Neural cell (in vitro differentiated cells): Measurements from ENCODE around the gene OSCP1. TPM values are rescaled to one million over a fixed set of nuclear protein-coding genes. Genes with fewer than 3 reads are reported as not detected.

Experiments
- H2AFZ ChIP-seq: fragments of 200-600, 300-800 bp; sonication (generic), shearing (Covaris generic); 2 replicates; pipeline ENCODE4 v1.6.0; 2014; ENCODE audit warnings: low read depth, mild to moderate bottlenecking, antibody characterized with exemption, low read length, moderate library complexity
- H3F3A ChIP-seq: fragments of 200-600 bp; shearing (Covaris generic); 2 replicates; pipeline ENCODE4 v1.6.1; 2016; ENCODE audit warnings: mild to moderate bottlenecking, moderate library complexity, mixed read lengths, antibody characterized with exemption, low read length; ENCODE audit not compliant: insufficient read depth, poor library complexity, severe bottlenecking
- H3K27ac ChIP-seq: fragments of 200-600, 300-800 bp; sonication (generic), shearing (Covaris generic); 2 replicates; pipeline ENCODE4 v1.5.1; 2014; ENCODE audit warnings: mild to moderate bottlenecking, low read length, moderate library complexity
- H3K27me3 ChIP-seq: fragments of 300-800, 200-600 bp; sonication (generic), shearing (Covaris generic); 2 replicates; pipeline ENCODE4 v1.6.0; 2014; ENCODE audit warnings: mild to moderate bottlenecking, low read depth, low read length, moderate library complexity; ENCODE audit not compliant: insufficient read depth
- H3K36me3 ChIP-seq: fragments of 300-800, 200-600 bp; sonication (generic), shearing (Covaris generic); 2 replicates; pipeline ENCODE4 v1.5.1; 2014; ENCODE audit warnings: mild to moderate bottlenecking, antibody characterized with exemption, low read length, moderate library complexity; ENCODE audit not compliant: insufficient read depth
- H3K4me2 ChIP-seq: fragments of 300-800, 200-600 bp; sonication (generic), shearing (Covaris generic); 2 replicates; pipeline ENCODE4 v1.6.0; 2014; ENCODE audit warnings: mild to moderate bottlenecking, low read length
- H3K4me3 ChIP-seq: fragments of 300-800, 200-600 bp; sonication (generic), shearing (Covaris generic); 2 replicates; pipeline ENCODE4 v1.5.1; 2014; ENCODE audit warnings: mild to moderate bottlenecking, low read length, moderate library complexity
- H3K79me2 ChIP-seq: fragments of 200-600 bp; shearing (Covaris generic); replicated peaks from 2 replicates; pipeline ENCODE4 v1.6.0; 2014; ENCODE audit warnings: mild to moderate bottlenecking, low read length, moderate library complexity; ENCODE audit not compliant: insufficient read depth
- H3K9ac ChIP-seq: fragments of 300-800, 200-600 bp; sonication (generic), shearing (Covaris generic); 2 replicates; pipeline ENCODE4 v1.6.1; 2016; ENCODE audit warnings: mild to moderate bottlenecking, low read length, mixed read lengths
- H3K9me2 ChIP-seq: fragments of 200-600 bp; shearing (Covaris generic); 2 replicates; pipeline ENCODE4 v1.6.1; 2016; ENCODE audit warnings: mild to moderate bottlenecking, low read length, mixed read lengths; ENCODE audit not compliant: insufficient read depth
- H3K9me3 ChIP-seq: fragments of 200-600, 300-800 bp; sonication (generic), shearing (Covaris generic); 2 replicates; pipeline ENCODE4 v1.6.1; 2016; ENCODE audit warnings: mild to moderate bottlenecking, mixed run types, low read length, moderate library complexity, mixed read lengths
- H4K20me1 ChIP-seq: fragments of 200-600 bp; shearing (Covaris generic); 2 replicates; pipeline ENCODE4 v1.6.1; 2016; ENCODE audit warnings: mild to moderate bottlenecking, mixed run types; ENCODE audit not compliant: insufficient read depth
- EP300 ChIP-seq: fragments of 450-650 bp; conservative IDR thresholded peaks from 2 replicates; pipeline ENCODE4 v1.6.1; 2014; ENCODE audit warnings: antibody characterized with exemption, mild to moderate bottlenecking, moderate library complexity; ENCODE audit not compliant: poor library complexity, severe bottlenecking
- EZH2 ChIP-seq: fragments of 200-600, 300-800 bp; shearing (Covaris generic), sonication (generic); IDR thresholded peaks from 2 replicates; pipeline ENCODE4 v1.6.1; 2014; ENCODE audit warnings: antibody characterized with exemption, low read length, borderline replicate concordance, mild to moderate bottlenecking; ENCODE audit not compliant: insufficient read depth, poor library complexity, severe bottlenecking
- MXI1 ChIP-seq: fragments of 450-650 bp; conservative IDR thresholded peaks from 2 replicates; pipeline ENCODE4 v1.6.1; 2014; ENCODE audit warnings: antibody characterized with exemption, mild to moderate bottlenecking; ENCODE audit not compliant: poor library complexity, severe bottlenecking
- POLR2AphosphoS5 ChIP-seq: IDR thresholded peaks from 2 replicates; pipeline ENCODE4 v1.6.1; 2012
- RAD21 ChIP-seq: fragments of 450-650 bp; conservative IDR thresholded peaks from 2 replicates; pipeline ENCODE4 v1.6.1; 2014; ENCODE audit warnings: antibody characterized with exemption, mild to moderate bottlenecking, moderate library complexity
- REST ChIP-seq: IDR thresholded peaks from 2 replicates; pipeline ENCODE4 v1.6.1; 2012; ENCODE audit warnings: borderline replicate concordance
- SMC3 ChIP-seq: fragments of 450-650 bp; conservative IDR thresholded peaks from 2 replicates; pipeline ENCODE4 v1.6.1; 2014; ENCODE audit warnings: antibody characterized with exemption, mild to moderate bottlenecking, moderate library complexity; ENCODE audit not compliant: poor library complexity
- TAF1 ChIP-seq: IDR thresholded peaks from 2 replicates; pipeline ENCODE4 v1.6.1; 2012; ENCODE audit warnings: low read depth
- polyA plus RNA-seq: library from polyadenylated mRNA; depleted of rRNA; stranded (reverse); fragments of >200 nt; gene quantifications from 2 replicates; pipeline ENCODE4 v1.2.3, GENCODE V29; 2014
- TF ChIP-seq, protein P1 (sequence below): fragments of 450-650 bp; IDR thresholded peaks from 2 replicates; pipeline ENCODE4 v1.5.1; 2014; ENCODE audit warnings: antibody characterized with exemption, mild to moderate bottlenecking, moderate library complexity; ENCODE audit not compliant: poor library complexity, severe bottlenecking

OSCP1 gene
- polyA plus RNA-seq, 1 donor from 2014 or later, result 20.7 TPM

DNA sequence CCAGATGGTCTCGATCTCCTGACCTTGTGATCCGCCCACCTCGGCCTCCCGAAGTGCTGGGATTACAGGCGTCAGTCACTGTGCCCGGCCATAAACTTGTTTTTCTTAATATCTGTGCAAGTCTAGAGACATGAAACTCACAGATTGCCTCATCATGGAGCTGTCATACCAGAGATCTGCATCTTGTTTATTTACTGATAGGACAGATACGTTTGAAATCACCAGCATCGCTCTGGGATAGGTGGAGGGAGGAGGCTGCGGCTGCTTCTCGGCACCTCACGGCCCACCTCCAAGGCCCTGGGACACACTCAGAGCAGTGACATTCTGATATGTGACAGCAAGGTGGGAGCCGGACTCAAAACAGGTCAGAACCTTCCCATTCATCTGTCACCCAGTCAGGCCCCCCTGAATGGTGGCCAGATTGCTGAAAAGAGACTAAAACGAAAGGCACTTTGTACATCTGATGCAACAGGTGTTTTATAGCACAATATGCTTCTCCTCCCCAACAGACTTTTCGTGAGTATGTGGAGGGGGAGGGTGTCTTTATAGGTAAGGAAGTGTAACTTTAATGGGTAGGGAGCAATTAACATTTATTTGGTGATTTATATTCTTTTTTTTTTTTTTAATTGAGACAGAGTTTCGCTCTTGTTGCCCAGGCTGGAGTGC is 34.5 kb downstream of the OSCP1 start:
- H3K4me3 ChIP-seq, result no peak overlapping the region
- H3K36me3 ChIP-seq, result no peaks in the 10 kb centered on the region
- no peaks in the 10 kb centered on the region for H3K9me2 ChIP-seq
- H4K20me1 ChIP-seq, result no peaks in the 10 kb centered on the region
- no peak overlapping the region for H3K4me2 ChIP-seq
- H3F3A ChIP-seq, result no peaks in the 10 kb centered on the region
- TF ChIP-seq REST, result no peak
- no peak for TF ChIP-seq TAF1
- TF ChIP-seq SMC3, result no peak
- TF ChIP-seq, protein P1, sequence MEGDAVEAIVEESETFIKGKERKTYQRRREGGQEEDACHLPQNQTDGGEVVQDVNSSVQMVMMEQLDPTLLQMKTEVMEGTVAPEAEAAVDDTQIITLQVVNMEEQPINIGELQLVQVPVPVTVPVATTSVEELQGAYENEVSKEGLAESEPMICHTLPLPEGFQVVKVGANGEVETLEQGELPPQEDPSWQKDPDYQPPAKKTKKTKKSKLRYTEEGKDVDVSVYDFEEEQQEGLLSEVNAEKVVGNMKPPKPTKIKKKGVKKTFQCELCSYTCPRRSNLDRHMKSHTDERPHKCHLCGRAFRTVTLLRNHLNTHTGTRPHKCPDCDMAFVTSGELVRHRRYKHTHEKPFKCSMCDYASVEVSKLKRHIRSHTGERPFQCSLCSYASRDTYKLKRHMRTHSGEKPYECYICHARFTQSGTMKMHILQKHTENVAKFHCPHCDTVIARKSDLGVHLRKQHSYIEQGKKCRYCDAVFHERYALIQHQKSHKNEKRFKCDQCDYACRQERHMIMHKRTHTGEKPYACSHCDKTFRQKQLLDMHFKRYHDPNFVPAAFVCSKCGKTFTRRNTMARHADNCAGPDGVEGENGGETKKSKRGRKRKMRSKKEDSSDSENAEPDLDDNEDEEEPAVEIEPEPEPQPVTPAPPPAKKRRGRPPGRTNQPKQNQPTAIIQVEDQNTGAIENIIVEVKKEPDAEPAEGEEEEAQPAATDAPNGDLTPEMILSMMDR, result no peak
- no peak for TF ChIP-seq RAD21
- TF ChIP-seq EP300, result no peak
- TF ChIP-seq EZH2, result no peak
- no peak for TF ChIP-seq POLR2AphosphoS5
- no peak for TF ChIP-seq MXI1
- no peaks in the 10 kb centered on the region for H3K9me3 ChIP-seq
- no peaks in the 10 kb centered on the region for H3K27me3 ChIP-seq
- no peak overlapping the region for H3K9ac ChIP-seq
- H3K27ac ChIP-seq, result no peak overlapping the region
- H2AFZ ChIP-seq, result no peak overlapping the region
- H3K79me2 ChIP-seq, result no peaks in the 10 kb centered on the region

GRCh38 chr1:36414384-36414783 is 35.9 kb downstream of the OSCP1 start:
- Histone ChIP-seq H3K4me3 (no peak overlapping the region), H3K27me3 (no peaks in the 10 kb centered on the region), H3K27ac (no peak overlapping the region), H3K9ac (no peak overlapping the region), H3K9me2 (no peaks in the 10 kb centered on the region), H4K20me1 (no peaks in the 10 kb centered on the region), H3F3A (no peaks in the 10 kb centered on the region), H3K4me2 (no peak overlapping the region), H3K9me3 (no peaks in the 10 kb centered on the region), H3K36me3 (no peaks in the 10 kb centered on the region), H3K79me2 (no peaks in the 10 kb centered on the region), H2AFZ (no peak overlapping the region)
- TF ChIP-seq POLR2AphosphoS5, result no peak
- no peak for TF ChIP-seq REST
- TF ChIP-seq EZH2, result no peak
- no peak for TF ChIP-seq MXI1
- TF ChIP-seq SMC3, result no peak
- TF ChIP-seq RAD21, result no peak
- TF ChIP-seq, protein P1, result no peak
- no peak for TF ChIP-seq EP300
- no peak for TF ChIP-seq TAF1
